Lower leg skin (tissue), 3 donors: ENCODE results near the gene FAM107B.

Source experiments
- POLR2A ChIP-seq, 2 donors: fragments of 450-650 bp; IDR thresholded peaks; one replicate each; pipeline ENCODE4 v1.6.1; 2016 to 2017; ENCODE audit warnings: antibody characterized with exemption in 2 of 2, mild to moderate bottlenecking in 1 of 2, moderate library complexity in 1 of 2
- TF ChIP-seq, protein P1 (sequence below), 3 donors: fragments of 450-650 bp; IDR thresholded peaks; one replicate each; pipeline ENCODE4 v1.5.1; 2016; ENCODE audit warnings: antibody characterized with exemption in 3 of 3, mild to moderate bottlenecking in 3 of 3, moderate library complexity in 2 of 3

DNA sequence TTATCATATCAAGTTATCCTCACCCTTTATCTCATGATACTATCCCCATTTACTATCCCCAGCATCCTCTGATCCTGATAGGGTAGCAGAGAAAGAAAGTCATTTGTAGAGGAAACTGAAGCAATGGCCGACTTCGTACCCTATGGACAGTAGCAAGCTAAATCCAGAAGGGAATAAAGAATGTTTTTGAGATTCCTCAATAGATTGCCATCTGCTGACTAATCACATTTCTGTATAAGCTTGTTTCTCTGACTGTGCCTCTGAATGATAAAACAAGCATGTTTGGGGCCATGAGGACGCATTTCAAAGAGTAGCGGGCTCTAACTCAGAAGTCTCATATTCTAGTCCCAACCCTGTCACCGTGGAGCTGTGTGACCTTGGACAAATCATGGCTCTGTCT is 13.2 kb upstream of the FAM107B start:
- TF ChIP-seq POLR2A (IDR thresholded peaks at IDR 0.05) = no peak
- TF ChIP-seq, protein P1, sequence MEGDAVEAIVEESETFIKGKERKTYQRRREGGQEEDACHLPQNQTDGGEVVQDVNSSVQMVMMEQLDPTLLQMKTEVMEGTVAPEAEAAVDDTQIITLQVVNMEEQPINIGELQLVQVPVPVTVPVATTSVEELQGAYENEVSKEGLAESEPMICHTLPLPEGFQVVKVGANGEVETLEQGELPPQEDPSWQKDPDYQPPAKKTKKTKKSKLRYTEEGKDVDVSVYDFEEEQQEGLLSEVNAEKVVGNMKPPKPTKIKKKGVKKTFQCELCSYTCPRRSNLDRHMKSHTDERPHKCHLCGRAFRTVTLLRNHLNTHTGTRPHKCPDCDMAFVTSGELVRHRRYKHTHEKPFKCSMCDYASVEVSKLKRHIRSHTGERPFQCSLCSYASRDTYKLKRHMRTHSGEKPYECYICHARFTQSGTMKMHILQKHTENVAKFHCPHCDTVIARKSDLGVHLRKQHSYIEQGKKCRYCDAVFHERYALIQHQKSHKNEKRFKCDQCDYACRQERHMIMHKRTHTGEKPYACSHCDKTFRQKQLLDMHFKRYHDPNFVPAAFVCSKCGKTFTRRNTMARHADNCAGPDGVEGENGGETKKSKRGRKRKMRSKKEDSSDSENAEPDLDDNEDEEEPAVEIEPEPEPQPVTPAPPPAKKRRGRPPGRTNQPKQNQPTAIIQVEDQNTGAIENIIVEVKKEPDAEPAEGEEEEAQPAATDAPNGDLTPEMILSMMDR (IDR thresholded peaks at IDR 0.05) = no peak
